ENCODE data around the gene TMEM229B.
"Not testable (repeated sequence)": the region's sequence is repeated elsewhere in the genome, so short reads cannot be mapped to it uniquely, and the experiment has no call there.

TMEM229B gene

DNA sequence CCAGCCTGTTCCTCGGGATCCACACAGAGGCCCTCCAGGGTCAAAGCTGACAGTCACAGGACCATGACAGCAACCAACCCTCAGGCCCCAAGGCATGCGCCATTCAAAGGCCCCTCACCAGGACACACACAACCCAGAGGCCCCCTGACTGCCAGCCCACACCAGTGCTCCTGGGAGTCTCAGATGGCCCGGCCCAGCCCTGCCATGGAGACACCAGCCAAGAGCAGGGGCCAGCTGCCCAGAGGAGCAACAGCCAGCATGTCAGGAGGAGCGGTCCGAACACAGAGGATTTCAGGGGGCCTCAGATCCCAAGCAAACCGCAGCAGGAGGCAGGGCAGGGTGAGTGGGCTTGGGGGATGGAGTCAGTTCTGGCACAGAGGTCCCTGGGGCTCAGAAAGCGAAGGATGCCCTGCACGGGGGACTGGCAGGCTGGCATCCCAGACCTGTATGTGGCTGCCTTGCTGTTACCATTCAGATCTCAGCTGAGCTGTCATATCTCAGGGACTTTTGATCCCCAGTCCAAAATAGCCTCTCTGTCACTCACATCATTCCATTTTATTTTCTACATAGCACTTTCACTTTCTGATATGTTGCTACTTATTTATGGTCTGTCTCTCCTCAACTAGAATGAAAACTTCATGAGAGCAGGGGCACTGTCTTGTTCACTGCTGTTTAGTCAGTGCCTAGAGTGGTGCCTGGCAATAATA, 4.8 kb downstream of the TMEM229B start:
- no peak for DNase-seq

DNA sequence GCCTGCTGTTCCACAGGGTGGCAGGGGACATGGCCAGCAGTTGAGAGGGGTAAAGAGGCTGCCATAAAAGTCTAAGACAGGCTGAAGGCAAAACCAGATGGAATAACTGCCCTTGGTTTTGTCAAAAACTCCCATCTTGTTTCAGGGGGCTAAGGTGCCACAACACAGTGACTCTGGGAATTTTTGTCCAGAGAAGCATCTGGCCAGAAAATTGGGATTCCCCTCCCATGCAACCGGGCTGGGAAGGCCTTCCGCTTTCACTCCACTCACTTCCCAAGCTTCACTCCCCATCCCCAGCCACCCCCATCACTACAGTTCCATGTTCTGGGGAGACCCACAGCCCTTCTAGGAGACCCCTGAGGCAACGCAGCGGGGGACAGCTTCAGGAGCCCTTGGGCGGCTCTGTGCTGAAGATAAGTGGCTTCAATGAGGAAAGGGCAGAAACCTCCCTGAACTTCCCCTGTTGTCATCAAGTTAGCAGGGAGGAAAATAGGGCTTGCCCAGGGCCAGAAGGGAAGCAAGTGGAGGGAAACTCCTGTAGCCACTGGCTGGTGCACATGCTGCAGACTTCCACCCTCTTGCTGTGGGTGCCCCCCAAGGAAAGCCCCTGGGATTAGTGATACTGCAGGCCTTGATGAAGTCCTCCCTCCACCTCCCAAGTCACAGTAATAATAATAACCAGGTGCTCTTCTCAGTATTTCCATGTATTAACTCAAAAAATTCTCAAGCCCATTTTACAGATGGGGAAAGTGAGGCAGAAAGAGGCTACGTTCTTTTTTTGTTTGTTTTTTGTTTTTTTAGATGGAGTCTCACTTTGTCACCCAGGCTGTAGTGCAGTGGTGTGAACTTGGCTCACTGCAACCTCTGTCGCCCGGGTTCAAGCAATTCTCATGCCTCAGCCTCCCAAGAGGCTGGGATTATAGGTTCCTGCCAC, 6.0 kb downstream of the TMEM229B start:
- DNase-seq, result no peak

DNA sequence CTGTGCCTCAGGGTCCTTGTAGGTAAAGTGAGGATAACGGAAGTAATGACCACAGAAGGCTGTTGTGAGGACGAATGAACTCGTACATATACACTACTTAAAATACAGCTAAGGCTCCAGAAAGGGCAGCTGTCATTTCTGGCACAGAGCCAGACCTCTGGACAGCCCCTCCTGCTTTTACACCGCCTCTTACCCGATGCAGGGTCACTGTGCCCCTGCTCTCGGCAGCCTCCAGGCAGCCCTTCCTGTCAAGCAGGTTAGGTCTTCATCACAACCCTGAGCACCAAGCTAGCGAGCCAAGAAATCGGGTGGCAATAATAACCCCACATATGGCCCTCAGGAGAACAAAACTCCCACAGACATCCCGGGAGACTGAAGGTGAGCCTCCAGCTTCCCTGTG, 8.5 kb downstream of the TMEM229B start:
- no peak for DNase-seq

DNA sequence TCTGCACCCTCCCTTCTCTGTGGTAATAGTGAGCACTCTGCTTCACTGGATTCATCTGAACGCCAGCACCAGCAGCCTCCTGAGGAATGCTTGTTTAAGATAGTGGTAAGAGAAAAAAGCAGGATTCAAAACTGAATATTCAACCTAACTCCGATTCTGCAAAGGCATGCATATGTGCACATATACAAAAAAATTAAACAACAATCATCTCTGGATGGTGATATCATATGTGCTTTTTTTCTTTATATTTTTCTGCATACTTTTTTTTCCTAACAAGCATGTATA, 9.8 kb downstream of the TMEM229B start:
- DNase-seq, result no peak

DNA sequence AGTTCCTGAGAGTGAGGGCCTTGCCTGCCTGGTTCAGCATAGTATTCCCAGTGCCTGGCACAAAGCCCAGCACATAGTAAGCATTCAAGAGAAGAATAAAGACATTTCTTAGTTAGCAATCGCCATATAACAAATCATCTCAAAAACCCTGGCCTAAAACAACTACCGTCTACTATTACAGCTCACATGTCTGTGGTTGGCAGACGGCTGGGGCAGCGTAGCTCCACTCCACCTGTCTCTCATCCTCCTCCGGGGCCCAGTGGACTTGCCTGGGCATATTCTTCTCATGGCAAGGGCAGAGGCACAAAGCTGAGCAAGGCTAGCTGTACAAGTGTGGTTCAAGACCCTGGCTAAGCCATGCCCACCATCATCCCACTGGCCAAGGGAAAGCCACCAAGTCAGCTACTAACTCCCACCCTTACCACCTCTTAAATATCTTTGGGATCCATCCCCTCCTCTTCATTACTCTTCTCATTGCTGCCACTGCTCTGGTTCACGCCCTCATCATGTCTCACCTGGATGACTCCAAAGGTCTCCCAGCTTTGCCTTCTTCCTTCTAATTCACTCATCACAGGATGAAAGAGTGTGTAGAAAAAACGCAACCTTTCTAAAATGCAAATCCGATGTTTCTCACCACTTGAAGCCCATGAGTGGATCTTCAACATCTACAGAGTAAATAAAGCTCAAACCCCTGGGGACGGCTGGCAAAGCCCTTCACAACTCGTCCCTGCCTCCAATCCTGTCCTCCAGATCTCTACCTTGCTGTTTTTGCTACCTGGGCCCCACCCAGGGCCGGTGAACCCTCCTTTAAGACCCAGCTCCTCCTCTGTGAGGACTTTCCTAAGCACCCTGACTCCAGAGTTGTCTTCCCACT, 10.4 kb downstream of the TMEM229B start:
- DNase-seq, result no peak

DNA sequence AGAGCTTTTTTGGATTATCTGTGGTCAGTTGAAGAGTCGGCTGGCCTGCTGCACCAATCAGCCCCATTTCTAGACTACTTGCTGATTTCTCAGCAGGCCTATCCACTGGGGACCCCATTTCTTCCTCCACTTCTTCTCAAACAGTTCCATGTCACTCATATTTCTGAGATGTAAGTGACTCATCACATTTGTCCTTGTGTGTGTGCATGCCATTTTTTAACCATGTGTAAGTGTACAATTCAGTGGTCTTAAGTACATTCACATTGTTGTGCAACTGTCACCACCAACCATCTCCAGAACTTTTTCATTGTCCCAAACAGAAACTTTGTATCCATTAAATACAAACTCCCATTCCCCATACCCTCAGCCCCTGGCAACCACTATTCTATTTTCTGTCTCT, 14.2 kb downstream of the TMEM229B start:
- no peak for DNase-seq

DNA sequence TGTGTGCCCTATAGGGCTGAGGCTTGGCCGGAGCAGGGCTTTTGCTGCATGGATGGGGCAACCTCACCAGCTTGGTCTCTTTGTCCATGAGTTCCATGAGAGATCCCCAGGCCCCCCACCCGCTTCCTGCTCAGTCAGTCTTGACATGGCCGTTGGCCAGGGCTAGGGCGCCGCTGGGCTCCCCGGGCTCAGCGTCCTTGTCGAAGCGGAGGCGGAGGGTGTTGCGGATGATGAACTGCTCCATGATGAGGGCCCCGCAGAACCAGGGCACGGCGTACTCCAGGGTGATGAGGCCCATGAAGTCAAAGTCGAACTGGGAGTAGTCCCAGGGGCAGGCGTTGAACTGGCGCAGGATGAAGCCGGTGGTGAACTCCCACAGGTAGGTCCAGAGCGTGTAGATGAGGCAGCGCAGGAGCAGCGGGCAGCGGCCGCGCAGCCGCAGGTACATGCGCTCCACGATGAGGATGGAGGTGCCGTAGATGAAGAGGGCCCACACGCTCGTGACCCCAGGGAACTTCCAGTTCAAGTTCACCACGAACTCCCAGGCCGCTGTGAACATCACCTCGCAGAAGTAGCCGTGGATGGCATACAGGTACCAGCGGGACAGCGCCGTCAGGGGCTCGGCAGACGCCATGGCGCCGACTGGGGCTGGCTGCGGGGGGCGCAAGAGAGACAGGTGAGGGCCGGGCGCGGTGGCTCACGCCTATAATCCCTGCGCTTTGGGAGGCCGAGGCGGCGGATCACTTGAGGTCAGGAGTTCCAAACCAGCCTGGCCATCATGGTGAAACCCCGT, 15.0 kb downstream of the TMEM229B start:
- DNase-seq, result no peak

DNA sequence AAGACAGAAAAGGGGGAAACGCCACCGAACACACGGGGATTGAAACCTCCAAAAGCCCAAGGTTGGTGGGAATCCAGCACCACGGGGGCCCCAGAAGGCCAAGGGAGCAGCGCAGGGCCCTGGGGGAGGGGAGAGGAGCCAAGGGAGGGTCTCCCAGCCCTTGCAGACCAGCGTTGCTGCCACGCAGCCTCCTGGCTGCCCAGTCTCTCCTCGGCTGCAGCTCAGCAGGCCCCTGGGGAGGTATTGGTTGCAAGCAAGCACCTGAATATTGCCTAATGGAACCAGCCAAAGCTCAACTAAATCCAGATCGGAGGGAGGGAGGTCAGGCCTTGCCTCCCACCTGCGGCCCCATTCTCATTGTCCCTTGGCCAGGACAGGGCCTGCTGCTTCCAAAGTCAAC, 15.8 kb downstream of the TMEM229B start:
- no peak for DNase-seq

DNA sequence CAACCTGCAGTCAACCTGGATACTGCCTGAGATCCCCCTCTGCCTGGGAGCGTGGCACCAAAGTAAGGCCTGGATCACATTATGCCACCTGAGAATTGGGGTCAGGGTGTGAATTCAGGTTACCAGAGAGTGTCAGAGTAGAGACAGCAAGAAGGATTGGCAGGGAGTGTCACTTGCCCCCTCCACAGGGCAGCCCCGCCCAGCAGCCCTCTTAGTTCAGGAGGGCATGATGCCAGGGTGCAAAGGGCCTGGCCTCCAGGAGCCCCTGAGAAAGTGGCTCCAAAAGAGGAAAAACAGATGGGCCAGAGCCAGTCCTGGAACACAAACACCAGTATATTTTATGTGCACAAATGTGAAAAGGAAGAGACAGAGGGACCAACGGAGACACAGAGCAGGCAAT, 18.6 kb downstream of the TMEM229B start:
- no peak for DNase-seq

DNA sequence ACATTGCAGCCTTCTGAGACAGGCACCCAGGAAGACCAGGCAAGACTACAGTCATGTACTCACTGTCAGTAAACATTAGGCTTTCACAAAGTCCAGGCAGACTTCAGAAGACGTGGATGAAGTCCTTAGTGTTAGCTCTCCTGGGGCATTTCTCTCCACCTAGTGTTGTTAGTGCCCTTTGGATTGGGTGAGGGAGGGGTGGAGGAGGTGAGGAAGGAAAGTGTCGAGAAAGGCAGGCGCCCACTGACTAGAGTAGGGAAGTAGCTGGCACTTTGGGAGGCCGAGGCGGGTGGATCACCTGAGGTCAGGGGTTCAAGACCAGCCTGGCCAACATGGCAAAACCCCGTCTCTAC, 20.2 kb downstream of the TMEM229B start:
- DNase-seq, result no peak

DNA sequence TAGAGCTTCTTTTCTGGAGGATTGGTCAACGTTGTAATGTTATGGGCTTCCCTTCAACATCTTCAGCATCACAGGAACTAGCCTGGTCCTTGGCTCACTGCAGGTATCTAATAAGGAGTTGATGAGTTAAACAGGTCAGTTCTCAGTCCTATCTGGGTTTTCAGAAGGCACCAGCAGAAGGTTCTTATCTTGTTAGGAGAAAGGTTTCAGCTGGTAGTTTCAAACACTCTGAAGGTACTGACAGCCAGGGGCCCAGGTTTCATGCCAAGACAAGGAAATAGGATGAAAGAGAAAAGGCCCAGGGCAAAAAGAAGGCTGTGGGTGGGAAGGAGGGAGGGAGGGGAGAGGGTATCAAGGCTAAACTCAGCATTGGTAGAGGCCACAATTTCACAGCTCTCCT, 21.4 kb downstream of the TMEM229B start:
- DNase-seq, result no peak

DNA sequence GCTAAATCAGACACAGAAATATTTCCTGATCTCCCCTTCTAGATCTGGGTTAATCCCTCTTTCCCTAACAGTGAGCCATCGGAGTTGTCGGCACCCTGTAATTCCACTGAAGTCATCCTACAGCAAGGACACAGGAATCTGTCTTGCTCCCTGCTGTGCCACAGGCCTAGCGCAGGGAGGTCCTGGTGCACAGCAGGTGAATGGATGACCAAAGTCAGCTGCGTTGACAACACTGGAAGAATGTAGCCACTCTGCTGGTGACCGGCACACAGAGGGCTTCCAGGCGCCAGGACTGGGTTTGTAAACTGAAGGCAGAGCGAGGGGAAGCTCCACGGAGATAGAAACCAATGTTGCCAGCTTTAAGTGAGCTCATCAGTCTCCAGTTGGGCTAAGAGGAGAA, 23.6 kb downstream of the TMEM229B start:
- DNase-seq, result no peak

DNA sequence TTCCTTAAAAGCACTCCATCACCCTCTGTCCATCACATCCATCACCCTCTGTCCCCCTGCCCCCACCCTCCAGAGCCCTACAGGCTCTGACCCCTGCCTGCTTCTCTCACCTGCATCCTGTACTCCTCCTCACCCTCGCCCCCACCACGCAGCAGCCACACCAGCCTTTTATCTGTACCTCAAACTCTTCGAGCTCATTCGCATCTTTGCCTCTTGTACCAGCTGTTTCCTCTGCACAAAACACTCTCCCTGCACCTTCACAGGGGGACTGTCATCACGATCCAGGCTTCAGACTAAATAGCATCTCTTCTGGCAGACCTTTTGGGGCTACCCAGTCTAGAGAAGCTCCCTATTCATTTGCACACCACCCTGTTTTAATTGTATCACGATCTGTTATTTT, 24.1 kb downstream of the TMEM229B start:
- DNase-seq, result no peak

DNA sequence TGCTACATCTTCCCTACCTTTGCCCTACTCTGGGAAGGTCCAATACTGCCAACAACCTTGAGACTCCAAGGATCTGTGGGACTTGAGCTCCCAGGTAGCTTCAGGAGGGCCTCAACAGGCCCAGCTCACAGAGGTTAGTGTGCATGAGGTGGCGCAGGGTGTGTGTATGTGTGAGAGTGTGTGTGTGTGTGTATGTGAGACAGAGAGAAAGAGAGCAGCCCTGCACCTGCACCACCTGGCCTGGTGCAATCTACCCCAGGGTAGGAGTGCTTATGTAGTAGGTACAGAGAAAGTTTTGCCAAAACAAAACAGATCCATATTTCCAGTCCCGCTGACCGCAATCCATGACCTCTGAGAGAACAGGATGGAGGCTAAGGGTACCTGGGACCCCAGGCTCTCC, 24.6 kb downstream of the TMEM229B start:
- DNase-seq, result no peak

DNA sequence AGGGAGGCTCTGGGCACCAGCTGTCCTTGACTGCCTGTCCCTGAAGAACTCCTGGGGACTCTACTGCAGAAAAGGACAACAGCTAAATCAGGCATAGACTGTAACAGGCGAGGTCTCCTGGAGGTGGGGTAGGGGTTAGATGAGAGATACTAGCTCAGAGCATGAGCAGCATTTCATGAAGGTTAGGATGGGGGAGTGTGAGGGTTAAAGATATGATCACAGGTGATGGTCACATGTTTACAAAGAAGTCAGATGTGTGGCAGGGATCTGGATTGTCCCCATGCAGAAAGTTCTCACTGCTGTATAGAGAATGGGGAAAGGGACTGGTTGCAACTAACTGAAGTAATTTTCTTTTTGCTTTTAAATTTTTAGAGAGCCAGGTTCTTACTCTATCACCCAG, 26.5 kb downstream of the TMEM229B start:
- DNase-seq, result no peak

DNA sequence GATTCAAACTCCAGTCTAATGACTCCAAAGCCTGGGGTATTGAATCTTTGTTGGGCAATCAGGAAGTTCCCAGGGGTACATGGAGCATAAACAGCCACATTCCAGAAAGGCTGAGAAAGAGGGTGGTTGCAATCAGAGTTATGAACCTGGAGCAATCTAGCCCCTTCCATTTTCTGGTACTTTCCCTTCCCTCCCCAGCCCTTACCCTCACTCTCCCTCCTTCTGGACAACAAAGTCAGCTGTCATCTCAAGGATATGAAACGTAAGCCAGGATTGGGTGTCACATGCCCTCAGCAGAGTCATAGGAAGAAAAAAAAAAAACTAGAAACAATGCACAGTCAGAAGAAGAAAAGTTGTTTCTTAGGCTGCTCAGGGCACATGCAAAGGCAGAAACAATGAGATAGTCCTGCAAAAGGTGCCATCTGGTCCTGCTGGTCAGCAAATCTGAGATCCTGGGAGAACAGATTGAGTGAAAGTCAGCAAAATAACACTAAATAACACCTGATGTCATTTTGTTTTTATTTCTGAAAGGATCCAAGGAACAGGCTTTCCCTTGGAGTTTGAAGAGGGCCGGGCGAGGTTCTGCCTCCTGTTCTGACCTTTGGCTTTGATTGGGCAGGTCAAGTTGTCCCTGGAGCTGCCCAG, 27.1 kb downstream of the TMEM229B start:
- no peak for DNase-seq

DNA sequence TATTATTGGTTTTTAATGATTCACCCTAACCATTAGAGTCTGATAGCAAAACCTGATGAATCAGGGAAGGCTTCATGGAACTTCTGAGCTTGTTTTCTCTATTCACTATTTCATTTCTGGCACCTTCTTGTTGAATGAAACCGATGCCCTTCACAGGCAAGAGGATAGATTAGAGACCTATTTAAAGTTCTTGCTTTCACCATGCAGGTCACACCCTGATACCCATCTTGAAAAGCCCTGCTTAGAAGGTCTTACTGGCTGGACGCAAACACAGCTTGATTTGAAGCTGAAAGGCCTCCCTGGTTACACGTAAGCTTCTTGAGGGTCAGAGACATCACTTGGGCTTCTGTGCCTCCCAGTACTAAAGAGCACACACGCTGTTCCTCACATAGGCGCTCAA, 29.2 kb downstream of the TMEM229B start:
- no peak for DNase-seq

DNA sequence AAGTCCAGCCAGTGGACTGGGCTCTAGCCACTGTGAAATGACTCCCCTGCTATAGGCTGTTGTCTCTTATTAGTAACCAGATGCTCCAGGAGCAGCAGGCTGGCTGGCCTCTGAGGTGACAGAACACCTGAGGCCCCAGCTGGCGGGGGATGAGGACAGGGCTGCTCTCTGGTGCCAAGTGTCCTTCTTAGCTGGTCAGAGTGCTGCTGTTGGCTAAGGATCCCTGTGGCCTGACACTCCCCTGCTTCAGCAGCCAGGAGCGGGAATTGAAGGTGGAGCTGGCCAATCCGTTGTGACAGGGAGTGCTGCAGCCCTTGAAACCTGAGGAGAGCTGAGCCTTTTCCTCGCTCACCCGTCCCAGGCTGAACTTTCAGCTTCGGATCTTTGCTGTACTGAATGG, 30.7 kb downstream of the TMEM229B start:
- DNase-seq, result no peak

DNA sequence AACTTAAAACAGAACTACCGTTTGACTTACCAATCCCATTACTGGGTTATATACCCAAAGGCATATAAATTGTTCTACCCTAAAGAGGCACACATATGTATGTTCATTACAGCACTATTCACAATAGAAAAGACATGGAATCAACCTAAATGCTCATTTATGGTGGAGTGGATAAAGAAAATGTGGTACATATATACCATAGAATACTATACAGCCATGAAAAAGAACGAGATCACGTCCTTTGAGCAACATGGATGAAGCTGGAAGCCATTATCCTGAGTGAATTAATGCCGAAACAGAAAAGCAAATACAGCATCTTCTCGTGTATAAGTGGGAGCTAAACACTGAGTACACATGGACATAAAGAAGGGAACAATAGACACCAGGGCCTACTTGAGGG, 31.8 kb downstream of the TMEM229B start:
- no peak for DNase-seq

DNA sequence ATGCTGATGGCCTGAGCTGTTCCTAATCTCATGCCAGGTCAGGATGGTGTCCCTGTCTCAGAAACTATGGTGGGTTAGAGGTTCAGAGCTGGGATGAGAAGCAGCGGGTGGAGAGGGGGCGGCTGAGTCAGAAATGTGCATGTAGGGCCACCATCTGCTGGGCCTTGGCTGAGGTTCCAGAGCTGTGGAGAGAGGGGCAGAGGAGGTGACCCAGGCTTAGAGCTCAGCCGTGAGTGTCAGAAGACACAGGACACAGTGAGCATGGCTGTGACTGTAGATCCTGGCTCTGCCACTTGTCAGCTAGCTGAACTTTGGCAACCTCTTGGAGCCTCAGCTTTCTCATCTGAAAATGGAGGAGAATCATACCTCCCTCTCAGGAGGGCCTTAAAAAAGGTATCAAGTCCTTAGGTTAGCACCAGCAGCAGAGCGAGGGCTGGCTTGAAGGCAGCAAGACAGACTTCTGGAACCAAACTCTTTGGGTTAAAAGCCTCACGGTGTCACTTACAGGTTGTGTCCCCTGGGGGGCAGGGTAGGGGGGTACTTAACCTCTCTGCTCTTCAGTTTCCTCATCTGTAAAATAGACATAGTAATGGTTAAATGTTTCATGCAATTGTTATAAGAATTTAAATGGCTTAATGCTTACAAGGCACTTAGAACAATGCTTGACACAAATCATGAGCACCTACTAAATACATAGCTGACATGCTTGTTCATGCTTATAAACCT, 34.8 kb downstream of the TMEM229B start:
- no peak for DNase-seq

DNA sequence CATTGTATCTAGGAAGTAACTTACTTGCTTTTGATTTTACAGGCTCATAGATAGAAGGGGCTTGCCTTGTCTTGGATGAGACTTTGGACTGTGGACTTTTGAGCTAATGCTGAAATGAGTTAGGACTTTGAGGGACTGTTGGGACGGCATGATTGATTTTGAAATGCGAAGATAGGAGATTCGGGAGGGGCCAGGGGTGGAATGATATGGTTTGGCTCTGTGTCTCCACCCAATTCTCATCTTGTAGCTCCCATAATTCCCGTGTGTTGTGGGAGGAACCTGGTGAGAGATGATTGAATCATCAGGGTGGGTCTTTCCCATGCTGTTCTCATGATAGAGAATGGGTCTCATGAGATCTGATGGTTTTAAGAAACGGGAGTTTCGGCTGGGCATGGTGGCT, 36.9 kb downstream of the TMEM229B start:
- not testable (repeated sequence) for DNase-seq

DNA sequence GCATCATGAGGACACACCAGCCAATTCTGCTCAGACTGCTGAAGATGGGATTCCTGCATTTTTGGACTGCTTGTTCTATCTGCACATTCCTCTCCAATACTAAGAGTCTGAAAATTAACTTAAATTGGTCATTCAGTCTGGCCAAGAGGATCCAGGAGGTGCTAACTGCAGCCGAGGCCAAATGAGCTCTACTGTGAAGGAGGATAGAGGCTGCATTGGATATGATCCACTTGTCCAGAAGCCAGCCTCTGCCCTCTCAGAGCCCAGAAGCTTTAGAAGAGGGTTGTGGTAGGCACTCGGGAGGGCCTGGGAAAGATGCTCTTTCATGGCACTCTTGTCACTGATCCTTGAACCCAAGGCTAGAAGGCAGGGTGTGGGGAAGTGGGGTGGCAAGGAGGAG, 39.4 kb downstream of the TMEM229B start:
- no peak for DNase-seq

Measured in stimulated activated CD4-positive, alpha-beta T cell treated with anti-CD3 and anti-CD28 coated beads, Interleukin-4, amount 100 ng/mL, for 1 hour (primary cell).